Ishikawa (cell line): Measurements from ENCODE around the gene ADPRH.

Experiments used
- CEBPB ChIP-seq: IDR thresholded peaks from 2 replicates; pipeline ENCODE4 v1.6.1; 2012
- CREB1 ChIP-seq: IDR thresholded peaks from 2 replicates; pipeline ENCODE4 v1.6.1; 2012; ENCODE audit warnings: low read depth
- EGR1 ChIP-seq: IDR thresholded peaks from 2 replicates; pipeline ENCODE4 v1.6.1; 2012
- EP300 ChIP-seq: IDR thresholded peaks from 2 replicates; pipeline ENCODE4 v1.6.1; 2012; ENCODE audit warnings: borderline replicate concordance
- FOXM1 ChIP-seq: IDR thresholded peaks from 2 replicates; pipeline ENCODE4 v1.6.1; 2012; ENCODE audit warnings: low read depth, borderline replicate concordance
- MAX ChIP-seq: IDR thresholded peaks from 2 replicates; pipeline ENCODE4 v1.6.1; 2012
- NFIC ChIP-seq: IDR thresholded peaks from 2 replicates; pipeline ENCODE4 v1.6.1; 2012
- RAD21 ChIP-seq: IDR thresholded peaks from 2 replicates; pipeline ENCODE4 v1.6.1; 2012; ENCODE audit warnings: low read depth
- TAF1 ChIP-seq: IDR thresholded peaks from 2 replicates; pipeline ENCODE4 v1.6.1; 2012; ENCODE audit warnings: low read depth, mild to moderate bottlenecking
- TCF12 ChIP-seq: IDR thresholded peaks from 2 replicates; pipeline ENCODE4 v1.6.1; 2012; ENCODE audit warnings: low read depth
- TEAD4 ChIP-seq: IDR thresholded peaks from 2 replicates; pipeline ENCODE4 v1.6.1; 2012
- USF1 ChIP-seq: IDR thresholded peaks from 2 replicates; pipeline ENCODE4 v1.6.1; 2012
- YY1 ChIP-seq: IDR thresholded peaks from 2 replicates; pipeline ENCODE4 v1.6.1; 2012; ENCODE audit warnings: low read depth
- ZBTB7A ChIP-seq: IDR thresholded peaks from 2 replicates; pipeline ENCODE4 v1.6.1; 2012; ENCODE audit warnings: low read depth
- TF ChIP-seq, protein P1 (sequence below): IDR thresholded peaks from 2 replicates; pipeline ENCODE4 v1.6.1; 2012; ENCODE audit warnings: low read depth, mild to moderate bottlenecking

Gene ADPRH

DNA sequence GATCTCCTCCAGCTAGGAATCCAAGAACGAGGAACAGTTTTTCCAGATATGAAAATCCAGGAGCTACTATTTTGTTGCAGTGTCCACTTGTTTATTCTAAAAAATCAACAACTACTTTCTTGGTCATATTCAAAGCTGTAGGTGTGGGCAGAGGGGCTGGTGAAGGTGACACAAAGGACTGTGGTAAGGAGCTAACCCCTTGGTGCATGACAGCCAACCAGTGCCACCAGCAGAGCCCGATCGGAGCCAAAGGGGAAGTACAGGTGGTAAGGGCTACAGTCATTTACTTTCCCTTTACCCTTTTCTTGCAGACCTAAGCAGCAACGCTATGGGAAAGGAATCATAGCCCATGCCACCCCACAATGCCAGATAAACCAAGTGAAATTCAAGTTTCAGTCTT lies 49.1 kb downstream of the ADPRH start:
- TF ChIP-seq EP300 (no peak), TAF1 (no peak), CEBPB (no peak), USF1 (no peak), CREB1 (no peak), TCF12 (no peak), RAD21 (no peak)

- no peak for TF ChIP-seq MAX
- TF ChIP-seq, protein P1, sequence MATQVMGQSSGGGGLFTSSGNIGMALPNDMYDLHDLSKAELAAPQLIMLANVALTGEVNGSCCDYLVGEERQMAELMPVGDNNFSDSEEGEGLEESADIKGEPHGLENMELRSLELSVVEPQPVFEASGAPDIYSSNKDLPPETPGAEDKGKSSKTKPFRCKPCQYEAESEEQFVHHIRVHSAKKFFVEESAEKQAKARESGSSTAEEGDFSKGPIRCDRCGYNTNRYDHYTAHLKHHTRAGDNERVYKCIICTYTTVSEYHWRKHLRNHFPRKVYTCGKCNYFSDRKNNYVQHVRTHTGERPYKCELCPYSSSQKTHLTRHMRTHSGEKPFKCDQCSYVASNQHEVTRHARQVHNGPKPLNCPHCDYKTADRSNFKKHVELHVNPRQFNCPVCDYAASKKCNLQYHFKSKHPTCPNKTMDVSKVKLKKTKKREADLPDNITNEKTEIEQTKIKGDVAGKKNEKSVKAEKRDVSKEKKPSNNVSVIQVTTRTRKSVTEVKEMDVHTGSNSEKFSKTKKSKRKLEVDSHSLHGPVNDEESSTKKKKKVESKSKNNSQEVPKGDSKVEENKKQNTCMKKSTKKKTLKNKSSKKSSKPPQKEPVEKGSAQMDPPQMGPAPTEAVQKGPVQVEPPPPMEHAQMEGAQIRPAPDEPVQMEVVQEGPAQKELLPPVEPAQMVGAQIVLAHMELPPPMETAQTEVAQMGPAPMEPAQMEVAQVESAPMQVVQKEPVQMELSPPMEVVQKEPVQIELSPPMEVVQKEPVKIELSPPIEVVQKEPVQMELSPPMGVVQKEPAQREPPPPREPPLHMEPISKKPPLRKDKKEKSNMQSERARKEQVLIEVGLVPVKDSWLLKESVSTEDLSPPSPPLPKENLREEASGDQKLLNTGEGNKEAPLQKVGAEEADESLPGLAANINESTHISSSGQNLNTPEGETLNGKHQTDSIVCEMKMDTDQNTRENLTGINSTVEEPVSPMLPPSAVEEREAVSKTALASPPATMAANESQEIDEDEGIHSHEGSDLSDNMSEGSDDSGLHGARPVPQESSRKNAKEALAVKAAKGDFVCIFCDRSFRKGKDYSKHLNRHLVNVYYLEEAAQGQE = no peak
- TF ChIP-seq YY1 = no peak
- no peak for TF ChIP-seq EP300
- no peak for TF ChIP-seq EGR1
- TF ChIP-seq TEAD4 = no peak
- TF ChIP-seq FOXM1 = no peak
- no peak for TF ChIP-seq TAF1
- no peak for TF ChIP-seq ZBTB7A
- no peak for TF ChIP-seq NFIC
- no peak for TF ChIP-seq RAD21
- TF ChIP-seq CEBPB = no peak
- TF ChIP-seq USF1 = no peak
Observed at GRCh38 chr3:119628816-119629445, 49.6 kb downstream of the ADPRH start.

DNA sequence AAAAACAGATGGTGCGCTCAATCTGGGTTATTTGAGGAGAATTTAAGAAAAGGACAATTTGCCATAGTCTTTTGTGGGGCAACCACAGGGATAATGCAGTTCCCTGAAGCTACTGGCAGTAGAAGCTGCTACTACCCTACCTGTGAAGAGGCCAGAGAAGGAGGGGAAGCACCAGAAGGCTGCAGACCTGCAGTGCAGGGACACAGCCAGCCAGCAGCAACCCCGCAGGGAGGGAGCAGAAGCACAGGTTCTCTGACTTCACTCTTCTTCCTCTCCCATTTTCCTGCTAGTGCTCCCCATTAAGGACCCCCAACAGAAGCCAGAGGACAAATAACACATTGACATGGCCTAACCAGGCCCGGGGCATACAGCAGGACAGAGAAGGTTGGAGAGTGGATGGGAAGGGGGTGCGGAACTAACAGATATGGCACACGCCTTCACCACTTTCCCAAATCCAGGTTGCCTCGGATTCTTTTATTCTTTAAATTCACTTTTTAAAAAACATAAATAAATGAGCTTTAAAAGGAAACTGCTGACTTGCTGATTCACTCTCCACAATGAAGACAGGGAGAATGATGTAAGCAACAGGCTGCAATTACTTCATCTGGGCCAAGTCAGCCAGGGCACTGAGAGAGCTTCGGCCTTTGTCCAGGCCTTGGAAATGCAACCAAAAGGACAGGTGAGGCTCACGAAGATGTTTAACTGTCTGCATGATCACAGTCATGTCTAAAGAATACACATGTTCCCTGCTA lies 51.0 kb downstream of the ADPRH start:
- TF ChIP-seq EP300 = no peak
- TF ChIP-seq, protein P1 = no peak
- TF ChIP-seq CEBPB = no peak
- TF ChIP-seq FOXM1 = no peak
- no peak for TF ChIP-seq TEAD4
- TF ChIP-seq TAF1 = no peak
- TF ChIP-seq MAX = no peak

- TF ChIP-seq ZBTB7A (no peak), TCF12 (no peak), MAX (no peak), RAD21 (no peak), NFIC (no peak), CEBPB (no peak), EP300 (no peak), TAF1 (no peak), TEAD4 (no peak), EGR1 (no peak)
Observed at GRCh38 chr3:119630880-119631329, 51.6 kb downstream of the ADPRH start.

GRCh38 chr3:119631516-119631915 lies 52.2 kb downstream of the ADPRH start:
- TF ChIP-seq RAD21 (no peak), TCF12 (no peak), CREB1 (no peak), YY1 (no peak), CEBPB (no peak)

DNA sequence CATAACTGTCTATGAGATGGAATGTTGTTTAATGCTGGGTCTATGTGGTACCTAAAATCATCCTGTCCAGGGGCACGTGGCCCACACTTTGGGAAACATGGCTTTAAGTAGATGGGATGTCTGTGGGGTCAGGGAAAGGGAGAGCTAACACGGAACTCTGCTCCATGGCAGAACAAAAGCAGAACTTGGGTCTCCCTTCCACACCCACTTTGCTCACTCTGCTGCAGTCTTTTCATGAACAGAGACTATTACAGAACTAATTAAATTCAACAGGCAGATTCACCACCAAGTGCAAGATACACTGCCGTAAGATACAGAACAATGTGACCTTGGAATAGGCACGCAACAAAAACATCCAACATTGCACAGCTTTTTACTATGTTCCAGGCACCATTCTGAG lies 52.9 kb downstream of the ADPRH start:
- no peak for TF ChIP-seq TEAD4
- TF ChIP-seq USF1 = no peak
- TF ChIP-seq CREB1 = no peak
- no peak for TF ChIP-seq NFIC
